SK-N-SH (cell line): ENCODE measurements around the gene SPTSSB. TPM values are rescaled to one million over a fixed set of nuclear protein-coding genes. Genes with fewer than 3 reads are reported as not detected.

Source experiments
- CTCF ChIA-PET: fragments of 300-600, 350-600 bp; formaldehyde crosslinking; extraction: SDS; loops from one replicate; lab custom pipeline; 2021; lab: Yijun Ruan, JAX
- POLR2A ChIA-PET: fragments of 350-600 bp; sonication (Branson Sonifier 250); formaldehyde crosslinking; extraction: SDS; loops from one replicate; lab custom pipeline; 2020; ENCODE audit warnings: antibody characterized with exemption, inconsistent platforms; lab: Yijun Ruan, JAX
- DNase-seq: peaks from one replicate; pipeline ENCODE4 v3.0.0; 2012
- H2AFZ ChIP-seq: fragments of 200-600 bp; sonication (generic); 2 replicates; pipeline ENCODE4 v1.8.1; 2016; ENCODE audit warnings: antibody characterized with exemption, mild to moderate bottlenecking, low read depth
- H3F3A ChIP-seq: fragments of 200-600 bp; sonication (generic); replicated peaks from 2 replicates; pipeline ENCODE3; 2016; ENCODE audit warnings: antibody characterized with exemption, mild to moderate bottlenecking; ENCODE audit not compliant: insufficient read depth
- H3K27ac ChIP-seq, 2 experiments: fragments of 200-500 bp in 1 of 2; fragments of 200-600 bp in 1 of 2; sonication (Bioruptor generic) in 1 of 2; sonication (generic), shearing (Covaris generic) in 1 of 2; 2 replicates each; pipeline versions ENCODE4 v1.5.1 to v1.6.1; 2014 to 2016; ENCODE audit warnings: low read depth in 2 of 2, inconsistent platforms in 1 of 2, low read length in 1 of 2, mild to moderate bottlenecking in 1 of 2, mixed read lengths in 1 of 2
- H3K27me3 ChIP-seq: fragments of 200-600 bp; sonication (generic), shearing (Covaris generic); 2 replicates; pipeline ENCODE4 v1.6.1; 2016; ENCODE audit warnings: mixed run types; ENCODE audit not compliant: insufficient read depth
- H3K36me3 ChIP-seq, 2 experiments: fragments of 200-500 bp in 1 of 2; fragments of 200-600 bp in 1 of 2; sonication (Bioruptor generic) in 1 of 2; sonication (generic) in 1 of 2; replicated peaks in 1 of 2; 2 replicates each; pipeline versions ENCODE3 to v1.5.1; 2014 to 2016; ENCODE audit warnings: low read length in 1 of 2, mild to moderate bottlenecking in 1 of 2; ENCODE audit not compliant: insufficient read depth in 2 of 2, control insufficient read depth in 1 of 2
- H3K4me1 ChIP-seq, 2 experiments: fragments of 200-500 bp in 1 of 2; fragments of 200-600 bp in 1 of 2; sonication (Bioruptor generic) in 1 of 2; sonication (generic), shearing (Covaris generic) in 1 of 2; 2 replicates each; pipeline versions ENCODE4 v1.5.1 to v1.6.1; 2014 to 2016; ENCODE audit warnings: low read depth in 1 of 2, low read length in 1 of 2, mixed run types in 1 of 2; ENCODE audit not compliant: insufficient read depth in 2 of 2, control insufficient read depth in 1 of 2
- H3K4me2 ChIP-seq: fragments of 200-600 bp; sonication (generic), shearing (Covaris generic); 2 replicates; pipeline ENCODE4 v1.6.1; 2017; ENCODE audit warnings: mixed run types
- H3K4me3 ChIP-seq, 2 experiments: fragments of 200-500 bp in 1 of 2; fragments of 200-600 bp in 1 of 2; sonication (Bioruptor generic) in 1 of 2; sonication (generic), shearing (Covaris generic) in 1 of 2; 2 replicates each; pipeline versions ENCODE4 v1.5.1 to v1.8.1; 2014 to 2016; ENCODE audit warnings: low read depth in 2 of 2, inconsistent platforms in 1 of 2, low read length in 1 of 2, mild to moderate bottlenecking in 1 of 2, mixed read lengths in 1 of 2, moderate library complexity in 1 of 2
- H3K79me2 ChIP-seq: fragments of 200-600 bp; sonication (generic); 2 replicates; pipeline ENCODE4 v1.8.1; 2017; ENCODE audit warnings: mild to moderate bottlenecking; ENCODE audit not compliant: insufficient read depth
- H3K9ac ChIP-seq: fragments of 200-600 bp; sonication (generic); 2 replicates; pipeline ENCODE4 v1.6.1; 2017; ENCODE audit warnings: mixed run types
- H3K9me2 ChIP-seq: fragments of 200-600 bp; sonication (generic); 2 replicates; pipeline ENCODE4 v1.6.1; 2017; ENCODE audit warnings: mixed run types
- H3K9me3 ChIP-seq: fragments of 200-600 bp; sonication (generic); 2 replicates; pipeline ENCODE4 v1.6.1; 2017; ENCODE audit warnings: mixed run types, mild to moderate bottlenecking, moderate library complexity
- H4K20me1 ChIP-seq: fragments of 200-600 bp; sonication (generic); 2 replicates; pipeline ENCODE4 v1.6.1; 2017; ENCODE audit warnings: mild to moderate bottlenecking, mixed run types; ENCODE audit not compliant: insufficient read depth
- NFIC ChIP-seq: IDR thresholded peaks from 2 replicates; pipeline ENCODE4 v1.4.0; 2012; ENCODE audit warnings: borderline replicate concordance
- PBX3 ChIP-seq: IDR thresholded peaks from 2 replicates; pipeline ENCODE4; 2012
- POLR2AphosphoS5 ChIP-seq: IDR thresholded peaks from 2 replicates; pipeline ENCODE4 v1.6.1; 2012; ENCODE audit warnings: low read depth, low read length
- RFX5 ChIP-seq: IDR thresholded peaks from 2 replicates; pipeline ENCODE4 v1.6.1; 2012; ENCODE audit warnings: mild to moderate bottlenecking, improper control_type of control experiment, low read length
- SMC3 ChIP-seq: IDR thresholded peaks from 2 replicates; pipeline ENCODE4 v1.6.1; 2012; ENCODE audit warnings: low read depth, low read length, improper control_type of control experiment
- TAF1 ChIP-seq: IDR thresholded peaks from 2 replicates; pipeline ENCODE4 v1.6.1; 2012; ENCODE audit warnings: low read depth, mild to moderate bottlenecking, low read length, moderate library complexity, borderline replicate concordance
- TCF12 ChIP-seq: IDR thresholded peaks from 2 replicates; pipeline ENCODE4 v1.4.0; 2012
- TEAD4 ChIP-seq: IDR thresholded peaks from 2 replicates; pipeline ENCODE4 v1.4.0; 2012; ENCODE audit warnings: mild to moderate bottlenecking, borderline replicate concordance; ENCODE audit not compliant: insufficient read depth
- YY1 ChIP-seq: IDR thresholded peaks from 2 replicates; pipeline ENCODE4 v1.4.0; 2012; ENCODE audit warnings: low read depth, mild to moderate bottlenecking
- WGBS: methylation state at CpG from one replicate; pipeline ENCODE4 v1.1.6; 2017; ENCODE audit warnings: low lambda C conversion rate; 5-methylcytosine and 5-hydroxymethylcytosine counted together
- polyA plus RNA-seq, 3 experiments: library from polyadenylated mRNA; depleted of rRNA; stranded (reverse); fragments of >200 nt; gene quantifications; 2 replicates each; pipeline ENCODE4 v1.2.3, GENCODE V29; 2012

The SPTSSB gene
- polyA plus RNA-seq, 1 of the 3 experiments (the other 2 are of a cell fraction), result 0.07 TPM

- 76% methylated on average over 3 of the region's 3 CpGs for WGBS
- no peak overlapping the region for H3K9ac ChIP-seq
- H3K4me1 ChIP-seq, result peaks cover 9 to 14% of the 10 kb centered on the region in 2 experiments; a peak in 3 of 4 replicates
- H3K4me2 ChIP-seq, result no peak overlapping the region
- H3K36me3 ChIP-seq, result no peaks in the 10 kb centered on the region
- POLR2A ChIA-PET, result interaction anchor here (0.8 kb wide), 1 partner anchor 199 kb away, joined by 3 read pairs; no protein-coding TSS in a partner anchor
- peaks cover 3% of the 10 kb centered on the region for H3F3A ChIP-seq
- H3K27me3 ChIP-seq, result no peaks in the 10 kb centered on the region
- no peak for DNase-seq
- TF ChIP-seq TAF1 (no peak), YY1 (no peak), RFX5 (no peak), PBX3 (no peak), TEAD4 (no peak), SMC3 (no peak)
- TF ChIP-seq, all 33 proteins: peak for 0
- Histone ChIP-seq H3K9me2 (no peaks in the 10 kb centered on the region), H3K79me2 (no peaks in the 10 kb centered on the region), H3K4me3 (no peak overlapping the region), H4K20me1 (no peaks in the 10 kb centered on the region), H2AFZ (no peak overlapping the region), H3K27ac (no peak overlapping the region), H3K9me3 (no peaks in the 10 kb centered on the region)
- CTCF ChIA-PET, result interaction anchor here (0.8 to 4.3 kb wide), 3 partner anchors 11 to 712 kb away, joined by 3 to 22 read pairs (median 15); no protein-coding TSS in a partner anchor
These were observed 48.4 kb upstream of the SPTSSB start for GRCh38 chr3:161419555-161420333.

GRCh38 chr3:161415506-161416231 is 44.4 kb upstream of the SPTSSB start:
- peak overlapping the region; percentile 34 to 88 for H3K27ac ChIP-seq
- no peaks in the 10 kb centered on the region for H3K79me2 ChIP-seq
- ChIA-PET POLR2A (no interaction called here), CTCF (interaction anchor here (0.6 to 1.4 kb wide), 3 partner anchors 44 to 707 kb away, joined by 3 read pairs; partner anchors contain the start of gene SPTSSB)
- H3K4me3 ChIP-seq, result 0 out of 4 replicates have a peak overlapping the region, but pooled peaks of 1 of the 2 experiments have one; percentile 18
- DNase-seq, result no peak
- WGBS, result 0% methylated on average over 1 of the region's 1 CpG
- H2AFZ ChIP-seq, result peak overlapping the region; percentile 5; the same call in 1 of the 2 replicates
- no peak for TF ChIP-seq POLR2AphosphoS5
- TF ChIP-seq TCF12, result peak; percentile 3; the same call in 1 of the 2 replicates
- TF ChIP-seq NFIC, result peak; percentile 10; the same call in 1 of the 2 replicates
- TF ChIP-seq, all 33 proteins: peak for 2
- H4K20me1 ChIP-seq, result no peaks in the 10 kb centered on the region
- H3K36me3 ChIP-seq, result no peaks in the 10 kb centered on the region
- no peaks in the 10 kb centered on the region for H3K9me2 ChIP-seq
- H3K27me3 ChIP-seq, result no peaks in the 10 kb centered on the region
- H3K9me3 ChIP-seq, result no peaks in the 10 kb centered on the region
- peak overlapping the region; percentile 51; the same call in 1 of the 2 replicates for H3K9ac ChIP-seq
- peak overlapping the region; percentile 62; the same call in 1 of the 2 replicates for H3K4me2 ChIP-seq
- H3K4me1 ChIP-seq, result peaks cover 4 to 19% of the 10 kb centered on the region in 2 experiments
- peaks cover 5% of the 10 kb centered on the region for H3F3A ChIP-seq
